Mucosa of stomach (tissue), 1 donor: ENCODE results near the gene METTL9.
A peak's percentile ranks its signal among the peaks of the same experiment; 100 is the strongest.
"Not testable (repeated sequence)": the region's sequence is repeated elsewhere in the genome, so short reads cannot be mapped to it uniquely, and the experiment has no call there.

ENCODE experiments used
- H3K27me3 ChIP-seq: one replicate; pipeline ENCODE4 v1.7.0; 2013; ENCODE audit warnings: mild to moderate bottlenecking, low read length; ENCODE audit not compliant: control insufficient read depth, insufficient read depth
- H3K36me3 ChIP-seq: one replicate; pipeline ENCODE4 v1.7.0; 2013; ENCODE audit warnings: low read length; ENCODE audit not compliant: control insufficient read depth, insufficient read depth
- H3K4me1 ChIP-seq: one replicate; pipeline ENCODE4 v1.7.0; 2013; ENCODE audit warnings: mild to moderate bottlenecking, low read length; ENCODE audit not compliant: control insufficient read depth, insufficient read depth
- H3K4me3 ChIP-seq: one replicate; pipeline ENCODE4 v1.7.0; 2013; ENCODE audit warnings: low read length
- H3K9ac ChIP-seq: one replicate; pipeline ENCODE4 v1.7.0; 2013; ENCODE audit warnings: mild to moderate bottlenecking, low read length, moderate library complexity
- H3K9me3 ChIP-seq: one replicate; pipeline ENCODE4 v1.7.0; 2013; ENCODE audit warnings: mild to moderate bottlenecking, low read length, moderate library complexity; ENCODE audit not compliant: control insufficient read depth
- donor health status: Pancreatic carcinoma.

The METTL9 gene

GRCh38 chr16:21578311-21578710 lies 21.1 kb upstream of the METTL9 start:
- H3K27me3 ChIP-seq, H3K36me3 ChIP-seq, H3K9ac ChIP-seq, H3K4me3 ChIP-seq, H3K9me3 ChIP-seq, H3K4me1 ChIP-seq: not testable (repeated sequence)

GRCh38 chr16:21580131-21580530 lies 19.2 kb upstream of the METTL9 start:
- not testable (repeated sequence) for H3K4me1 ChIP-seq, H3K27me3 ChIP-seq, H3K9ac ChIP-seq, H3K4me3 ChIP-seq, H3K36me3 ChIP-seq, H3K9me3 ChIP-seq

- no peak overlapping the region for H3K9ac ChIP-seq
- H3K36me3 ChIP-seq = no peaks in the 10 kb centered on the region
- no peaks in the 10 kb centered on the region for H3K4me1 ChIP-seq
- no peaks in the 10 kb centered on the region for H3K27me3 ChIP-seq
- no peak overlapping the region for H3K4me3 ChIP-seq
- no peaks in the 10 kb centered on the region for H3K9me3 ChIP-seq
Observed at GRCh38 chr16:21580807-21581206, 18.6 kb upstream of the METTL9 start.

- Histone ChIP-seq H3K36me3 (no peaks in the 10 kb centered on the region), H3K4me1 (no peaks in the 10 kb centered on the region), H3K9ac (no peak overlapping the region), H3K9me3 (no peaks in the 10 kb centered on the region), H3K4me3 (no peak overlapping the region), H3K27me3 (no peaks in the 10 kb centered on the region)
Observed at GRCh38 chr16:21584817-21585216, 14.6 kb upstream of the METTL9 start.

GRCh38 chr16:21588593-21588992 lies 10.8 kb upstream of the METTL9 start:
- not testable (repeated sequence) for H3K27me3 ChIP-seq, H3K4me3 ChIP-seq, H3K36me3 ChIP-seq, H3K4me1 ChIP-seq, H3K9ac ChIP-seq, H3K9me3 ChIP-seq

GRCh38 chr16:21589551-21589950 lies 9.8 kb upstream of the METTL9 start:
- no peaks in the 10 kb centered on the region for H3K9me3 ChIP-seq
- H3K27me3 ChIP-seq = no peaks in the 10 kb centered on the region
- H3K36me3 ChIP-seq = no peaks in the 10 kb centered on the region
- no peak overlapping the region for H3K4me3 ChIP-seq
- H3K9ac ChIP-seq = no peak overlapping the region
- H3K4me1 ChIP-seq = no peaks in the 10 kb centered on the region

- Histone ChIP-seq H3K4me3 (no peak overlapping the region), H3K27me3 (no peaks in the 10 kb centered on the region), H3K36me3 (no peaks in the 10 kb centered on the region), H3K4me1 (no peaks in the 10 kb centered on the region), H3K9me3 (no peaks in the 10 kb centered on the region), H3K9ac (no peak overlapping the region)
Observed at GRCh38 chr16:21590287-21590686, 9.1 kb upstream of the METTL9 start.

- H3K27me3 ChIP-seq = no peaks in the 10 kb centered on the region
- no peaks in the 10 kb centered on the region for H3K36me3 ChIP-seq
- H3K4me3 ChIP-seq = no peak overlapping the region
- H3K4me1 ChIP-seq = no peaks in the 10 kb centered on the region
- no peak overlapping the region for H3K9ac ChIP-seq
- no peaks in the 10 kb centered on the region for H3K9me3 ChIP-seq
Observed at GRCh38 chr16:21590796-21591195, 8.6 kb upstream of the METTL9 start.

- Histone ChIP-seq H3K36me3 (no peaks in the 10 kb centered on the region), H3K4me1 (no peaks in the 10 kb centered on the region), H3K4me3 (no peak overlapping the region), H3K27me3 (no peaks in the 10 kb centered on the region), H3K9me3 (no peaks in the 10 kb centered on the region), H3K9ac (no peak overlapping the region)
Observed at GRCh38 chr16:21592191-21592590, 7.2 kb upstream of the METTL9 start.

- peaks cover 8% of the 10 kb centered on the region for H3K4me1 ChIP-seq
Observed at GRCh38 chr16:21593530-21594289, 5.7 kb upstream of the METTL9 start.

GRCh38 chr16:21597561-21598030 lies 1.8 kb upstream of the METTL9 start:
- Histone ChIP-seq H3K9me3 (no peaks in the 10 kb centered on the region), H3K4me1 (peaks cover 12% of the 10 kb centered on the region), H3K9ac (no peak overlapping the region), H3K27me3 (no peaks in the 10 kb centered on the region), H3K4me3 (no peak overlapping the region), H3K36me3 (no peaks in the 10 kb centered on the region)

More at GRCh38 chr16:21593530-21594289, 5.7 kb upstream of the METTL9 start:
- Histone ChIP-seq H3K27me3 (no peaks in the 10 kb centered on the region), H3K36me3 (no peaks in the 10 kb centered on the region), H3K9me3 (no peaks in the 10 kb centered on the region), H3K4me3 (no peak overlapping the region), H3K9ac (no peak overlapping the region)

GRCh38 chr16:21598206-21598605 lies 1.2 kb upstream of the METTL9 start:
- H3K27me3 ChIP-seq = no peaks in the 10 kb centered on the region

GRCh38 chr16:21598701-21599121 lies 666 bp upstream of the METTL9 start:
- peak overlapping the region; percentile 94 for H3K9ac ChIP-seq
- H3K9me3 ChIP-seq = no peaks in the 10 kb centered on the region
- H3K4me1 ChIP-seq = peaks cover 12% of the 10 kb centered on the region
- H3K27me3 ChIP-seq = no peaks in the 10 kb centered on the region
- peak overlapping the region; percentile 60 for H3K4me3 ChIP-seq
- H3K36me3 ChIP-seq = no peaks in the 10 kb centered on the region

More at GRCh38 chr16:21598206-21598605, 1.2 kb upstream of the METTL9 start:
- Histone ChIP-seq H3K4me1 (peaks cover 12% of the 10 kb centered on the region), H3K9ac (peak overlapping the region; percentile 94), H3K36me3 (no peaks in the 10 kb centered on the region), H3K9me3 (no peaks in the 10 kb centered on the region), H3K4me3 (no peak overlapping the region)
